ENCODE data around the gene CCDC158. TPM values are rescaled to one million over a fixed set of nuclear protein-coding genes. Genes with fewer than 3 reads are reported as not detected.
"Not testable (repeated sequence)": the region's sequence is repeated elsewhere in the genome, so short reads cannot be mapped to it uniquely, and the experiment has no call there.

Gene CCDC158
- total RNA-seq, 4 donors from 2014 or later, result 0.32 to 0.75 (median 0.48) TPM; not detected in 1

DNA sequence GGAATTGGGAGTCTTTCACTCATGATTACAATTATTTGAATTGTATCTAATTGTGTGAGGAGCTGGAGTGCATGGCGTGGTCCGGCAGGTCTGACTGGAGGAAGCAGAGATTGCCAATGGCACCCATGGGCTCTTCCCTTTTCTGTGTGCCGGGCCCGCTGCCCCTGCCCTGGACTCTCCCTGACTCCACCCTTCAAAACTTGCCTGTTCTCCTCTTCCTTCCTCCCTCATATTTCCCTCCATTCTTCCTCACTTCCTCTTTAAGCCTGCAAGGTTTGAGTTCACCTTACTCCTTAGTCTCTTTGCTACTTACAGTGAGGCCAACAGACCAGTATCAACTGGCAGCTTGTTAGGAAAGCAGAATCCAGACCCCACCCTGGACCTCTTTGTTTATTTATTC lies 120.9 kb downstream of the CCDC158 start:
- TF ChIP-seq, protein P1, sequence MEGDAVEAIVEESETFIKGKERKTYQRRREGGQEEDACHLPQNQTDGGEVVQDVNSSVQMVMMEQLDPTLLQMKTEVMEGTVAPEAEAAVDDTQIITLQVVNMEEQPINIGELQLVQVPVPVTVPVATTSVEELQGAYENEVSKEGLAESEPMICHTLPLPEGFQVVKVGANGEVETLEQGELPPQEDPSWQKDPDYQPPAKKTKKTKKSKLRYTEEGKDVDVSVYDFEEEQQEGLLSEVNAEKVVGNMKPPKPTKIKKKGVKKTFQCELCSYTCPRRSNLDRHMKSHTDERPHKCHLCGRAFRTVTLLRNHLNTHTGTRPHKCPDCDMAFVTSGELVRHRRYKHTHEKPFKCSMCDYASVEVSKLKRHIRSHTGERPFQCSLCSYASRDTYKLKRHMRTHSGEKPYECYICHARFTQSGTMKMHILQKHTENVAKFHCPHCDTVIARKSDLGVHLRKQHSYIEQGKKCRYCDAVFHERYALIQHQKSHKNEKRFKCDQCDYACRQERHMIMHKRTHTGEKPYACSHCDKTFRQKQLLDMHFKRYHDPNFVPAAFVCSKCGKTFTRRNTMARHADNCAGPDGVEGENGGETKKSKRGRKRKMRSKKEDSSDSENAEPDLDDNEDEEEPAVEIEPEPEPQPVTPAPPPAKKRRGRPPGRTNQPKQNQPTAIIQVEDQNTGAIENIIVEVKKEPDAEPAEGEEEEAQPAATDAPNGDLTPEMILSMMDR (IDR thresholded peaks at IDR 0.05), result no peak
- no peak for ATAC-seq (ENCODE audit: low FRiP score)
- no peak for DNase-seq (ENCODE audit: low spot score)

DNA sequence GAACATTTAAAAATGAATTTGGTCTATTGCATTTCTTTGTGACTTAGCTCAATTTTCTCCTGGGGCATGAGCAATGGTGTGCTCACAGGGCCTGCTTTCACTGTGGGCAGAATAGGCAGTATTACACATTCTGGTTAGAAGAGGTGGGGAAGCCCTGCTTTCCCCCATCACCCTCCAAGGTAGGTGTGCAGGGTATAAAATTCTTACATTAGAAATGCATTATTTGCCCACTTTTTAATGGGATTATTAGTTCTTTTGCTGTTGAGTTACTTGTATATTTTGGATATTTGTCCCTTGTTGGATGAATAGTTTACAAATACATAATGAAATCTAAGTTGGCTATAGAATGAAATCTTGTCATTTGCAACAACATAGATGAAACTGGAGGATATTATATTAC lies 122.7 kb downstream of the CCDC158 start:
- TF ChIP-seq, protein P1 (IDR thresholded peaks at IDR 0.05), result no peak

DNA sequence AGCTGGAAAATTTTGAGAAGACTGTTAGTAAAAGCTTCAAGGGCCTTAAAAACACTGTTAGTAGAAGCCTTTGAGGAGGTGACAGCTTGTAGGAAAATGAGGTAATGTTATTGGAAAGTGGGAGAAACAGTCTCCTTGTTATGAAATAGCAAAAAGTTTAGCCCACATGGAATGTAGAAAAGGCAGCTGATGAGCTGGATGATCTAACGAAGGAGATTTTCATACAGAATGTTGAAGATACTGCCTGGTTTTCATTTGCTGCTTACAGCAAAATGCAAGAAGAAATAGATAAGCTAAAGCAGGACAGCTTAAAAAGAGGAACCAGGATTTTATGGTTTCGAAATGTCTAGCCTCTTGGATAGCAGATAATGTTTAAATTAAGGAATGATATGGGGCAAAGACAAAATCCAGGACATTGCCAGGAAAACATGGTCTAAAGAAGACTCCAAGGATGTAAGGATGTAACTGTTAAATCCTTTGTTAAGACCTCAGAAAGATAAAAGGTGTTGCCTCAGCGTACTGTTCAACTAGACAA lies 124.6 kb downstream of the CCDC158 start:
- ATAC-seq (ENCODE audit: low FRiP score), result no peak
- TF ChIP-seq, protein P1 (IDR thresholded peaks at IDR 0.05), result no peak

More for the DNA sequence above, 122.7 kb downstream of the CCDC158 start:
- DNase-seq (ENCODE audit: low spot score) (no peak), ATAC-seq (ENCODE audit: low FRiP score) (no peak)

DNA sequence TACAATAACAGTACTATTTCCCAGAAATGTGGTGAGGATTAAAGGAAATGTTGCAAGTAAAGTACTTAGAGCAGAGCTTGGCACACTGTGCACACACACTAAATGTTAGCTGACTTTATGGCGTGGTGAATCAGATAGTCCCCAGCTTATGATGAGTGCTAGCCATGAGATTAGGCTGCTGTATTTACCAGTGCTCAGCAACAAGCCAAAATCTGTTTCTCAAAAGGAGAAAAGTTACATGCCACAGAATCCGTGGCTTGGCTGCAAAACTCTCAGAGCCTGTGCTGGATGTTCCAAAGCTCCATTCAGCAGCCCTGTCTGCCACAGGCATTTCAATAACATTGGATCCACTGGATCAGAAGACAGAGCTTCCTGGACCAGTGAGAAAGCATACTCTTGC lies 127.2 kb downstream of the CCDC158 start:
- ATAC-seq (ENCODE audit: low FRiP score) (peak; percentile 57), DNase-seq (ENCODE audit: low spot score) (no peak)
- TF ChIP-seq, protein P1 (IDR thresholded peaks at IDR 0.05), result no peak

More for the DNA sequence above, 124.6 kb downstream of the CCDC158 start:
- no peak for DNase-seq (ENCODE audit: low spot score)

DNA sequence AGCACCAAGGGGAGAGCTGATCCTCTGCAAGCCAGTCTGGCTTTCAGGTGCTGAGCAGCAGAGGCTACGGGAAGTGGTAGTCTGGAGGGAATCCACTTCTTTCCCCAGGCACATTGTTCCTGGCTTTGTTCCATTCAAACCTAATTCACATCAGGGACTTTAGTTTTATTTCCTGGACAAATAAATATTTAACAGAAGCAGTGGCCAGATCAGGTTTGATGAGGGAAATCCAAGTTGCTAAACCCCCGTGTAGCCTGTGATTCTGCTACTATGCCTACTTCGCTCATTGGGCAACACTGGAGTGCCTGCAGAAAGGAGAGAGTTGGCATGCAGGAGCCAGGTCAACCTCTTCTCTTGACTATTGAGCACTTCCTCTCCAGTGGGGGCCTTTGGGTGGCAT lies 128.2 kb downstream of the CCDC158 start:
- TF ChIP-seq, protein P1 (IDR thresholded peaks at IDR 0.05), result no peak
- DNase-seq (ENCODE audit: low spot score) (no peak), ATAC-seq (ENCODE audit: low FRiP score) (no peak)

DNA sequence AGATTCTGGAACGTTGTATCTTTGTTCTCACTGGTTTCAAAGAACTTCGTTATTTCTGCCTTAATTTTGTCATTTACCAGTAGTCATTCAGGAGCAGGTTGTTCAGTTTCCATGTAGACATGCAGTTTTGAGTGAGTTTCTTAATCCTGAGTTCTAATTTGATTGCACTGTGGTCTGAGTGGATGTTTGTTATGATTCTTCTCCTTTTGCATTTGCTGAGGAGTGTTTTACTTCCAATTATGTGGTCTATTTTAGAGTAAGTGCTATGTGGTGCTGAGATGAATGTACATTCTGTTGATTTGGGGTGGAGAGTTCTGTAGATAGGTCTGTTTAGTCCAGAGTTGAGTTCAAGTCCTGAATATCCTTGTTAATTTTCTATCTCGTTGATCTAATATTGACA lies 133.1 kb downstream of the CCDC158 start:
- not testable (repeated sequence) for DNase-seq (ENCODE audit: low spot score); ATAC-seq (ENCODE audit: low FRiP score)

DNA sequence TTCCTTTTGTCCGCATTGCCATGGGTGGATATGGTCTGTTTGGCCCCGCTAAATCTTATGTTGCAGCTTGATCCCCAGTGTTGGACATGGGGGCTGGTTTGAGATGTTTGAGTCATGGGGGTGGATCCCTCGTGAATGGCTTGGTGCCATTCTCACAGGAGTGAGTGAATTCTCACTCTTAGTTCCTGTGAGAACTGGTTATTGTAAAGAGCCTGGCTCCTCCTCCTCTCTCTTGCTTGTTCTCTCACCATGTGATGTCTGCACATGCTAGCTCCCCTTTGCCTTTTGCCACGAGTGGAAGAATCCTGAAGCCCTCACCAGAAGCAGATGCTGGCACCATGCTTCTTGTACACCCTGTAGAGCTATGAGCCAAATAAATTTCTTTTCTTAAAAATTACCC lies 137.0 kb downstream of the CCDC158 start:
- DNase-seq (ENCODE audit: low spot score) (no peak), ATAC-seq (ENCODE audit: low FRiP score) (no peak)
- TF ChIP-seq, protein P1 (IDR thresholded peaks at IDR 0.05), result no peak
